ENCODE data around the gene GAS2L2.

DNA sequence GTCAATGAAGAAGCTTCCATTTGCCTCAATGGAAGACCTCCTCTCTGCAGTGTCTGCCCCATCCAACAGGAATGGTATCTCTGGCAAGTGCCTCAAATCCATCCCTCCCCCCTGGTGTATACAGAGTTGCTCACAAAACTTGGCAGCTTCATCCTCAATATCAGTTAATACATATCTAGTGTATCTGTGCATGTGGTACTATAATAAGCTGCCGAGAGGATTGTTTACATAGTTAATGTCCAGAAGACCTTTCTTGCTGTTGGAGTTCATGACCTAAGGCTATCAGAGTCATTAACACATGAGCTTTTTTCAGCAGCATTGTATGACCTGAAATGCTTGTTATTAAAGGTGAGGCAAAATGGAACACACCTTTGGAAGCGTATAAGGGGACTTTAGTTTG lies 35.6 kb downstream of the GAS2L2 start:
- TF ChIP-seq YY1 (IDR thresholded peaks at IDR 0.05; ENCODE audit: insufficient read depth, insufficient read length) (no peak), ZNF274 (IDR thresholded peaks at IDR 0.05; ENCODE audit: low read depth, low read length) (no peak)
